ENCODE data around the gene PIH1D1. TPM values are rescaled to one million over a fixed set of nuclear protein-coding genes. Genes with fewer than 3 reads are reported as not detected.

Gene PIH1D1
- total RNA-seq, 1 donor from 2014 or later: 110 TPM

GRCh38 chr19:49411681-49412326 is 39.8 kb downstream of the PIH1D1 start:
- peaks cover 8% of the 10 kb centered on the region for H3K4me1 Mint-ChIP-seq
- H3K27me3 Mint-ChIP-seq (ENCODE audit: low read depth): peaks cover 20% of the 10 kb centered on the region
- TF ChIP-seq CTCF (conservative IDR thresholded peaks at IDR 0.05): no peak
- H3K9me3 Mint-ChIP-seq: no peaks in the 10 kb centered on the region
- no peaks in the 10 kb centered on the region for H3K36me3 Mint-ChIP-seq (ENCODE audit: low read depth)
- DNase-seq (ENCODE audit: low read depth, low spot score): no peak
- H3K4me3 Mint-ChIP-seq: no peak overlapping the region
- H3K27ac Mint-ChIP-seq (ENCODE audit: unreplicated experiment): no peak overlapping the region

- H3K4me3 Mint-ChIP-seq: no peak overlapping the region
These were observed 42.1 kb downstream of the PIH1D1 start for GRCh38 chr19:49409441-49410029.

GRCh38 chr19:49408816-49409440 is 42.7 kb downstream of the PIH1D1 start:
- Mint-ChIP-seq H3K4me1 (peaks cover 8% of the 10 kb centered on the region), H3K9me3 (no peaks in the 10 kb centered on the region), H3K4me3 (no peak overlapping the region), H3K27ac (ENCODE audit: unreplicated experiment) (no peak overlapping the region), H3K36me3 (ENCODE audit: low read depth) (no peaks in the 10 kb centered on the region), H3K27me3 (ENCODE audit: low read depth) (peaks cover 5% of the 10 kb centered on the region)
- DNase-seq (ENCODE audit: low read depth, low spot score): no peak
- no peak for TF ChIP-seq CTCF (conservative IDR thresholded peaks at IDR 0.05)

More at GRCh38 chr19:49409441-49410029, 42.1 kb downstream of the PIH1D1 start:
- Mint-ChIP-seq H3K27me3 (ENCODE audit: low read depth) (peaks cover 8% of the 10 kb centered on the region), H3K4me1 (peaks cover 8% of the 10 kb centered on the region), H3K27ac (ENCODE audit: unreplicated experiment) (no peak overlapping the region), H3K36me3 (ENCODE audit: low read depth) (no peaks in the 10 kb centered on the region), H3K9me3 (no peaks in the 10 kb centered on the region)
- no peak for DNase-seq (ENCODE audit: low read depth, low spot score)
- TF ChIP-seq CTCF (conservative IDR thresholded peaks at IDR 0.05): no peak

GRCh38 chr19:49407482-49408015 is 44.1 kb downstream of the PIH1D1 start:
- Mint-ChIP-seq H3K4me3 (no peak overlapping the region), H3K36me3 (ENCODE audit: low read depth) (no peaks in the 10 kb centered on the region)

GRCh38 chr19:49407079-49407478 is 44.5 kb downstream of the PIH1D1 start:
- no peak for DNase-seq (ENCODE audit: low read depth, low spot score)
- no peak overlapping the region for H3K4me3 Mint-ChIP-seq
- H3K4me1 Mint-ChIP-seq: peaks cover 8% of the 10 kb centered on the region
- no peak for TF ChIP-seq CTCF (conservative IDR thresholded peaks at IDR 0.05)
- no peaks in the 10 kb centered on the region for H3K36me3 Mint-ChIP-seq (ENCODE audit: low read depth)
- H3K27me3 Mint-ChIP-seq (ENCODE audit: low read depth): peaks cover 3% of the 10 kb centered on the region
- H3K27ac Mint-ChIP-seq (ENCODE audit: unreplicated experiment): no peak overlapping the region
- no peaks in the 10 kb centered on the region for H3K9me3 Mint-ChIP-seq

More at GRCh38 chr19:49407482-49408015, 44.1 kb downstream of the PIH1D1 start:
- H3K4me1 Mint-ChIP-seq: peaks cover 8% of the 10 kb centered on the region
- TF ChIP-seq CTCF (conservative IDR thresholded peaks at IDR 0.05): no peak
- no peak for DNase-seq (ENCODE audit: low read depth, low spot score)
- no peak overlapping the region for H3K27ac Mint-ChIP-seq (ENCODE audit: unreplicated experiment)
- H3K9me3 Mint-ChIP-seq: no peaks in the 10 kb centered on the region
- H3K27me3 Mint-ChIP-seq (ENCODE audit: low read depth): peaks cover 3% of the 10 kb centered on the region
